ENCODE data around the gene ARL15. TPM values are rescaled to one million over a fixed set of nuclear protein-coding genes. Genes with fewer than 3 reads are reported as not detected.

Gene ARL15
- total RNA-seq, 4 donors from 2014 or later: 36.2 to 338 (median 69.0) TPM

GRCh38 chr5:54324651-54325271, 14.4 kb upstream of the ARL15 start:
- Histone ChIP-seq H3K27me3 (no peaks in the 10 kb centered on the region), H3K4me3 (no peak overlapping the region), H3K27ac (no peak overlapping the region), H3K4me1 (no peaks in the 10 kb centered on the region), H3K36me3 (no peaks in the 10 kb centered on the region), H3K9me3 (no peaks in the 10 kb centered on the region)
- no peak for DNase-seq
- TF ChIP-seq POLR2A (IDR thresholded peaks at IDR 0.05): no peak
- intact Hi-C loops (cut with DNase I; ENCODE audit: low total_unique reads): no loop called here

DNA sequence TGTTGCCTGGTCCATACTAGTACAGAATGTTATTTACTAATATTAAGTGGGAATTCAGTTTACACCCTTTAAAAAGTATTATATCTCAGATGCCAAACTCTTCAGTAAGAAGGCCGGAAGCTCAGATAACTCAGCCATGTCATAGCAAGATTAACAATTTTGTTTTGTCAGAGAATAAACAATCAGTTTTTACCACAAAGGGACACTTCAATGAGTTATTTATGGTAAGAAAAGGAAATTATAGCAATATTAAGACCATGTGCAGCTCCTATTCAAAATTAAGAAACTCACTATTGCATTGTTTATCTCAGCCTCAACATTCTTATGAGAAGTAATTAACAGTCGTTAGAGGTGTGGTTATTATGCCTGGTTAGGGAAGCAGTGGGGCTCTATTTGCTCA, 13.1 kb upstream of the ARL15 start:
- Histone ChIP-seq H3K27ac (no peak overlapping the region), H3K9me3 (no peaks in the 10 kb centered on the region), H3K4me3 (no peak overlapping the region), H3K27me3 (no peaks in the 10 kb centered on the region), H3K36me3 (no peaks in the 10 kb centered on the region), H3K4me1 (no peaks in the 10 kb centered on the region)
- intact Hi-C loops (cut with DNase I; ENCODE audit: low total_unique reads): no loop called here
- no peak for TF ChIP-seq POLR2A (IDR thresholded peaks at IDR 0.05)
- TF ChIP-seq, protein P1, sequence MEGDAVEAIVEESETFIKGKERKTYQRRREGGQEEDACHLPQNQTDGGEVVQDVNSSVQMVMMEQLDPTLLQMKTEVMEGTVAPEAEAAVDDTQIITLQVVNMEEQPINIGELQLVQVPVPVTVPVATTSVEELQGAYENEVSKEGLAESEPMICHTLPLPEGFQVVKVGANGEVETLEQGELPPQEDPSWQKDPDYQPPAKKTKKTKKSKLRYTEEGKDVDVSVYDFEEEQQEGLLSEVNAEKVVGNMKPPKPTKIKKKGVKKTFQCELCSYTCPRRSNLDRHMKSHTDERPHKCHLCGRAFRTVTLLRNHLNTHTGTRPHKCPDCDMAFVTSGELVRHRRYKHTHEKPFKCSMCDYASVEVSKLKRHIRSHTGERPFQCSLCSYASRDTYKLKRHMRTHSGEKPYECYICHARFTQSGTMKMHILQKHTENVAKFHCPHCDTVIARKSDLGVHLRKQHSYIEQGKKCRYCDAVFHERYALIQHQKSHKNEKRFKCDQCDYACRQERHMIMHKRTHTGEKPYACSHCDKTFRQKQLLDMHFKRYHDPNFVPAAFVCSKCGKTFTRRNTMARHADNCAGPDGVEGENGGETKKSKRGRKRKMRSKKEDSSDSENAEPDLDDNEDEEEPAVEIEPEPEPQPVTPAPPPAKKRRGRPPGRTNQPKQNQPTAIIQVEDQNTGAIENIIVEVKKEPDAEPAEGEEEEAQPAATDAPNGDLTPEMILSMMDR (IDR thresholded peaks at IDR 0.05): no peak
- DNase-seq: no peak

- Histone ChIP-seq H3K27ac (no peak overlapping the region), H3K36me3 (no peaks in the 10 kb centered on the region), H3K4me1 (no peaks in the 10 kb centered on the region), H3K9me3 (no peaks in the 10 kb centered on the region), H3K4me3 (no peak overlapping the region), H3K27me3 (no peaks in the 10 kb centered on the region)
- intact Hi-C loops (cut with DNase I; ENCODE audit: low total_unique reads): no loop called here
- no peak for DNase-seq
- TF ChIP-seq, protein P1 (IDR thresholded peaks at IDR 0.05): no peak
- no peak for TF ChIP-seq POLR2A (IDR thresholded peaks at IDR 0.05)
These were observed 9.9 kb upstream of the ARL15 start for GRCh38 chr5:54320256-54320655.

DNA sequence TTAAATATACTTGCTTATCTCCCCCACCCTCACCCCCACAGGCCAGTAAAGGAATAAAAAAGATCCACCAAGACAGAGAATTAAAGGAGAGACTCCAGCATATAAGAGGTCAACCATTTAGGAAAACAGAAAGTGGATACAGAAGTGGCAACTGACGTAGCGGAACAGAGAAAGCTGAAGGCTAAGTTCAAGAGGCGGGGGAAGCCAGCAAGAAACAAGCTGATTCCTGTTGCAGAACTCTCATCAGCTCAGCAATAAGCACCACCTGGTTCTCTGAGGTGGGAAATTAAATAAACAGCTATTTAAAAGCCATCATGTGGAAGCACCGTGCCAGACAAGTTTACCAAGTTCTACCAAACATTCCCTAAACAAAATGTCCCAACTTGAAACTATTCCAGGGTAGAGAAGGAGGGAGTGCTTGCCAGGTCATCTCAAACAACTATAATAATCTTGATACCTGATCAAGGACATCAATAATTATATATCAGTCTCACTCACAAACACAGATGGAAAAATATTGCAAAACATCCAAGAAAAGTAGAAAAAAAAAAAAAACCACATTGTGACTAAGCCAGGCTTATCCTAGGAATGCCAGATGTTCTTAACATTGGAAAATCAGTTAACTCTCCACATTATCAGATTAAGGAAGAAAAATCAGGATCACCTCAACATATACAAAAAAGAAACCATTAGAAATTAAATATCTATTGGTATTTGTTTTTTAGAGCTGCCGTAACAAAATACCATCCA, 7.3 kb upstream of the ARL15 start:
- no peaks in the 10 kb centered on the region for H3K27me3 ChIP-seq
- no peak for TF ChIP-seq POLR2A (IDR thresholded peaks at IDR 0.05)
- TF ChIP-seq, protein P1 (IDR thresholded peaks at IDR 0.05): no peak
- H3K9me3 ChIP-seq: no peaks in the 10 kb centered on the region
- DNase-seq: no peak
- no peaks in the 10 kb centered on the region for H3K36me3 ChIP-seq
- H3K4me3 ChIP-seq: no peak overlapping the region
- H3K4me1 ChIP-seq: no peaks in the 10 kb centered on the region
- H3K27ac ChIP-seq: no peak overlapping the region
- intact Hi-C loops (cut with DNase I; ENCODE audit: low total_unique reads): no loop called here

- TF ChIP-seq, protein P1 (IDR thresholded peaks at IDR 0.05): no peak
- no peak for TF ChIP-seq POLR2A (IDR thresholded peaks at IDR 0.05)
- no peak for DNase-seq
- intact Hi-C loops (cut with DNase I; ENCODE audit: low total_unique reads): no loop called here
- no peaks in the 10 kb centered on the region for H3K4me1 ChIP-seq
- no peaks in the 10 kb centered on the region for H3K36me3 ChIP-seq
- H3K4me3 ChIP-seq: no peak overlapping the region
- no peaks in the 10 kb centered on the region for H3K9me3 ChIP-seq
- H3K27me3 ChIP-seq: no peaks in the 10 kb centered on the region
- no peak overlapping the region for H3K27ac ChIP-seq
These were observed 5.6 kb upstream of the ARL15 start for GRCh38 chr5:54315736-54316528.
